ENCODE data around the gene MYADML2.

GRCh38 chr17:81983011-81983638, 36.1 kb upstream of the MYADML2 start:
- TF ChIP-seq CTCF (IDR thresholded peaks at IDR 0.05; ENCODE audit: insufficient read depth, low read length, poor library complexity, severe bottlenecking): no peak
- TF ChIP-seq EZH2phosphoT487 (conservative IDR thresholded peaks at IDR 0.05; ENCODE audit: low read length): no peak

All from SU-DHL-6 (cell line).